A673 (cell line): Measurements from ENCODE around the gene GBE1. TPM values are rescaled to one million over a fixed set of nuclear protein-coding genes. Genes with fewer than 3 reads are reported as not detected.

ENCODE experiments used
- BruUV-seq: library from RNA; stranded (reverse); fragments of 400-500 nt; replicated peaks from 2 replicates; lab custom pipeline; 2021; lab: Mats Ljungman, UMichigan
- CTCF ChIA-PET: fragments of 300-600 bp; sonication (Branson Sonifier 250); formaldehyde crosslinking; loops from one replicate; lab custom pipeline; 2022; ENCODE audit warnings: antibody characterized with exemption; lab: Charles Lee
- POLR2A ChIA-PET: fragments of 300-600 bp; sonication (Branson Sonifier 250); formaldehyde crosslinking; loops from one replicate; lab custom pipeline; 2022; ENCODE audit warnings: antibody characterized with exemption; ENCODE audit not compliant: low non-redundant PET; lab: Charles Lee
- DNase-seq: peaks from one replicate; pipeline ENCODE4 v3.0.0-alpha.2; 2015; ENCODE audit warnings: low spot score
- H3K27ac ChIP-seq: fragments of 200-600 bp; sonication (generic); 2 replicates; pipeline ENCODE4 v1.5.1; 2016; ENCODE audit warnings: mixed run types, low read depth, mild to moderate bottlenecking, mixed read lengths, antibody characterized with exemption, low read length; ENCODE audit not compliant: poor library complexity, severe bottlenecking
- H3K27me3 ChIP-seq: fragments of 200-600 bp; sonication (generic); replicated peaks from 2 replicates; pipeline ENCODE4 v1.6.1; 2017; ENCODE audit warnings: mixed run types, low read depth, mild to moderate bottlenecking, mixed read lengths, antibody characterized with exemption, low read length; ENCODE audit not compliant: insufficient read depth, poor library complexity
- H3K36me3 ChIP-seq: fragments of 200-600 bp; sonication (generic); 2 replicates; pipeline ENCODE4 v1.6.1; 2016; ENCODE audit warnings: mixed run types, mild to moderate bottlenecking, mixed read lengths, antibody characterized with exemption, low read length; ENCODE audit not compliant: insufficient read depth, poor library complexity, severe bottlenecking
- H3K4me1 ChIP-seq: fragments of 200-600 bp; sonication (generic); 2 replicates; pipeline ENCODE4 v1.6.1; 2017; ENCODE audit warnings: mixed run types, mild to moderate bottlenecking, mixed read lengths, antibody characterized with exemption, low read length; ENCODE audit not compliant: insufficient read depth, poor library complexity, severe bottlenecking
- H3K4me3 ChIP-seq: fragments of 200-600 bp; sonication (generic); 2 replicates; pipeline ENCODE4 v1.5.1; 2016; ENCODE audit warnings: low read depth, mixed run types, mild to moderate bottlenecking, mixed read lengths, low read length; ENCODE audit not compliant: poor library complexity, severe bottlenecking
- H3K9me3 ChIP-seq: fragments of 200-600 bp; sonication (generic); 2 replicates; pipeline ENCODE4 v1.6.1; 2016; ENCODE audit warnings: mixed run types, low read depth, mild to moderate bottlenecking, mixed read lengths, antibody characterized with exemption, low read length; ENCODE audit not compliant: poor library complexity, severe bottlenecking
- CTCF ChIP-seq: fragments of 300-800, 200-600 bp; sonication (generic); conservative IDR thresholded peaks from 2 replicates; pipeline ENCODE4 v1.5.1; 2017; ENCODE audit warnings: low read depth, mild to moderate bottlenecking, antibody characterized with exemption, low read length, moderate library complexity, mixed read lengths
- EZH2 ChIP-seq: fragments of 200-600 bp; sonication (generic); IDR thresholded peaks from 2 replicates; pipeline ENCODE4 v1.6.1; 2017; ENCODE audit warnings: borderline replicate concordance, low read depth, mild to moderate bottlenecking, mixed read lengths, antibody characterized with exemption, low read length; ENCODE audit not compliant: poor library complexity, severe bottlenecking
- intact Hi-C: fragments of 100-400 bp; cut with micrococcal nuclease; formaldehyde crosslinking; loops from one replicate; pipeline ENCODE4 v1.10.0; 2022; ENCODE audit not compliant: unreplicated experiment
- total RNA-seq: library from RNA; stranded (reverse); gene quantifications from 2 replicates; pipeline ENCODE4 v1.2.3, GENCODE V29; 2021

GBE1 gene
- total RNA-seq, 1 experiment from 2014 or later, result 8.2 TPM

- Histone ChIP-seq H3K27ac (no peak overlapping the region), H3K4me1 (no peaks in the 10 kb centered on the region), H3K9me3 (no peaks in the 10 kb centered on the region), H3K4me3 (no peak overlapping the region), H3K27me3 (no peaks in the 10 kb centered on the region), H3K36me3 (no peaks in the 10 kb centered on the region)
- CTCF ChIA-PET, result no interaction called here
- POLR2A ChIA-PET, result no interaction called here
- BruUV-seq, result no TSS peak
- no peak for DNase-seq
- intact Hi-C loops, result no loop called here
- TF ChIP-seq CTCF (no peak), EZH2 (no peak)
Observed at GRCh38 chr3:81572201-81572756, 189.2 kb downstream of the GBE1 start.

GRCh38 chr3:81568378-81568777 is 193.1 kb downstream of the GBE1 start:
- intact Hi-C loops, result no loop called here
- POLR2A ChIA-PET, result no interaction called here
- Histone ChIP-seq H3K9me3 (no peaks in the 10 kb centered on the region), H3K4me1 (no peaks in the 10 kb centered on the region), H3K27ac (no peak overlapping the region), H3K27me3 (no peaks in the 10 kb centered on the region), H3K36me3 (no peaks in the 10 kb centered on the region), H3K4me3 (no peak overlapping the region)
- no peak for DNase-seq
- CTCF ChIA-PET, result no interaction called here
- TF ChIP-seq EZH2 (no peak), CTCF (no peak)
- no TSS peak for BruUV-seq

- no peaks in the 10 kb centered on the region for H3K9me3 ChIP-seq
- no peaks in the 10 kb centered on the region for H3K4me1 ChIP-seq
- intact Hi-C loops, result no loop called here
- CTCF ChIA-PET, result no interaction called here
- no peak for DNase-seq
- H3K36me3 ChIP-seq, result no peaks in the 10 kb centered on the region
- no peak for TF ChIP-seq EZH2
- TF ChIP-seq CTCF, result no peak
- H3K27ac ChIP-seq, result no peak overlapping the region
- H3K27me3 ChIP-seq, result no peaks in the 10 kb centered on the region
- no TSS peak for BruUV-seq
- H3K4me3 ChIP-seq, result no peak overlapping the region
- POLR2A ChIA-PET, result no interaction called here
Observed at GRCh38 chr3:81565041-81565440, 196.4 kb downstream of the GBE1 start.
